Activated naive CD8-positive, alpha-beta T cell treated with anti-CD3 and anti-CD28 coated beads, Interleukin-2, amount 10 ng/mL, durations not matched to agents 7 days and 5 days (primary cell): ENCODE measurements around the gene ARPP21. TPM values are rescaled to one million over a fixed set of nuclear protein-coding genes. Genes with fewer than 3 reads are reported as not detected.
"Not testable (repeated sequence)": the region's sequence is repeated elsewhere in the genome, so short reads cannot be mapped to it uniquely, and the experiment has no call there.

ENCODE experiments used
- ATAC-seq: fragments of 150-1000 bp; cut with Tn5 transposase; one replicate; pipeline ENCODE4 v1.10.0; 2021; ENCODE audit warnings: low read depth, moderate library complexity
- POLR2A ChIA-PET: fragments of 350-600 bp; sonication (Branson Sonifier 250); formaldehyde crosslinking; loops from one replicate; lab custom pipeline; 2021; ENCODE audit warnings: antibody characterized with exemption; lab: Charles Lee
- DNase-seq: peaks from one replicate; pipeline ENCODE4 v3.0.0; 2021
- H3K27ac Mint-ChIP-seq: one replicate; pipeline ENCODE4 v1.8.0; 2022; ENCODE audit warnings: mild to moderate bottlenecking, mixed read lengths
- H3K27me3 Mint-ChIP-seq: one replicate; pipeline ENCODE4 v1.8.0; 2022; ENCODE audit warnings: mild to moderate bottlenecking, moderate library complexity, mixed read lengths
- H3K36me3 Mint-ChIP-seq: one replicate; pipeline ENCODE4 v1.8.0; 2021; ENCODE audit warnings: mild to moderate bottlenecking, mixed read lengths
- H3K4me1 Mint-ChIP-seq: one replicate; pipeline ENCODE4 v1.8.0; 2021; ENCODE audit warnings: mixed read lengths
- H3K4me3 Mint-ChIP-seq: one replicate; pipeline ENCODE4 v1.8.0; 2022; ENCODE audit warnings: mild to moderate bottlenecking, moderate library complexity, mixed read lengths
- H3K9me3 Mint-ChIP-seq: one replicate; pipeline ENCODE4 v1.8.0; 2021; ENCODE audit warnings: mixed read lengths
- total RNA-seq, 2 experiments: library from RNA; stranded (reverse); gene quantifications; one replicate each; pipeline ENCODE4 v1.2.3, GENCODE V29; 2021

The ARPP21 gene
- total RNA-seq: not detected

GRCh38 chr3:35639254-35640186 lies at the start of gene ARPP21:
Gene ARPP21, plus strand, starts transcription at chr3:35639525. Its CDS starts 42,227 bp downstream, at chr3:35681752.
- Mint-ChIP-seq H3K4me1 (peaks cover 1% of the 10 kb centered on the region), H3K27ac (no peak within 1 kb of the TSS), H3K9me3 (no peaks in the 10 kb centered on the region), H3K36me3 (no peaks in the 10 kb centered on the region), H3K4me3 (peak within 1 kb of the TSS; percentile 74), H3K27me3 (peaks cover 47% of the 10 kb centered on the region)
- ATAC-seq (peak; percentile 61), DNase-seq (peak; percentile 38)
- POLR2A ChIA-PET: no interaction called here

GRCh38 chr3:35592589-35593295 lies 46.6 kb upstream of the ARPP21 start:
- Mint-ChIP-seq H3K36me3 (no peaks in the 10 kb centered on the region), H3K27ac (no peak overlapping the region)
- POLR2A ChIA-PET: no interaction called here

DNA sequence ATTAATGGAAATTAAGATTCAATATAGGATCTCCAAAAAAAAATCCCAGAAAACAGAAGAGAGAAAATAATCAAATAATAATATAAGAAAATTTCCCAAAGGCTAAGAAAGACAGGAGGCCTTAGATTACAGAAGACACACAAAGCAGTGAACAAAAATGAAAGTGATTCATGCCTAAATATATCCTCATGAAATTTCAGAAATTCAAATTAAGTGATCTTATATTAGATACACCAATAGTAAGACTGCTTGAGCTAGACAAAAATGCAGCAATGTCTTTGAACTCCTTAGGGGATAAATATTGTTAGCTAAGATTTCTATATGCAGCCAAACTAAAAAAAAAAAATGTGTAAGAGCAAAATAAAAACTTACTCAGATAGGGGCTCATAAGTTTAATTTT lies 44.6 kb upstream of the ARPP21 start:
- H3K9me3 Mint-ChIP-seq: no peaks in the 10 kb centered on the region
- no peaks in the 10 kb centered on the region for H3K27me3 Mint-ChIP-seq
- ATAC-seq (no peak), DNase-seq (no peak)
- H3K36me3 Mint-ChIP-seq: no peaks in the 10 kb centered on the region
- POLR2A ChIA-PET: no interaction called here
- no peak overlapping the region for H3K4me3 Mint-ChIP-seq
- H3K27ac Mint-ChIP-seq: no peak overlapping the region
- H3K4me1 Mint-ChIP-seq: no peaks in the 10 kb centered on the region

More at GRCh38 chr3:35592589-35593295, 46.6 kb upstream of the ARPP21 start:
- ATAC-seq: no peak
- Mint-ChIP-seq H3K4me1 (no peaks in the 10 kb centered on the region), H3K9me3 (peaks cover 3% of the 10 kb centered on the region), H3K27me3 (no peaks in the 10 kb centered on the region), H3K4me3 (no peak overlapping the region)
- DNase-seq: no peak

- no peak overlapping the region for H3K27ac Mint-ChIP-seq
- DNase-seq: no peak
- POLR2A ChIA-PET: no interaction called here
Observed at GRCh38 chr3:35596335-35596995, 42.9 kb upstream of the ARPP21 start.

DNA sequence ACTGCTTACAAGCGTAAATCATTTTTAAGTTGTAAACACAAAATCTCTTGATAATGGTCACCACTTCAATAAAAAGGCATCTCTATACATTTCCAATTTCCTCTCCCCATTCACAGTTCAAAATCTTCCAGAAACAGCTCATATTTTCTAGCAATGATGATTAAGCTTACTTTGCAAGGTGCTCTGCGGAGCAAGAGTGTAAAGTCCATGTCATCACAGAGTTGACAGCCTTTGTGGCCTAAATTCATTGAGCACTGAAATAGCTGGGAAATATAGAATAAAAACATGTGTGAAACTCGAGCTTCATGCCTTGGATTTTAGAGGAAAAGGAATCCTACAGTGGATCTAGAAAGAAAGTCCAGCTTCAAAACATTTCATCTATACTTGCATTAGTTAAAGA lies 41.8 kb upstream of the ARPP21 start:
- Mint-ChIP-seq H3K9me3 (no peaks in the 10 kb centered on the region), H3K27ac (no peak overlapping the region), H3K4me3 (no peak overlapping the region), H3K27me3 (no peaks in the 10 kb centered on the region), H3K4me1 (no peaks in the 10 kb centered on the region), H3K36me3 (no peaks in the 10 kb centered on the region)
- DNase-seq (no peak), ATAC-seq (no peak)
- POLR2A ChIA-PET: no interaction called here

More at GRCh38 chr3:35596335-35596995, 42.9 kb upstream of the ARPP21 start:
- H3K9me3 Mint-ChIP-seq: no peaks in the 10 kb centered on the region
- H3K4me1 Mint-ChIP-seq: no peaks in the 10 kb centered on the region
- no peaks in the 10 kb centered on the region for H3K36me3 Mint-ChIP-seq
- ATAC-seq: no peak
- no peak overlapping the region for H3K4me3 Mint-ChIP-seq
- no peaks in the 10 kb centered on the region for H3K27me3 Mint-ChIP-seq

DNA sequence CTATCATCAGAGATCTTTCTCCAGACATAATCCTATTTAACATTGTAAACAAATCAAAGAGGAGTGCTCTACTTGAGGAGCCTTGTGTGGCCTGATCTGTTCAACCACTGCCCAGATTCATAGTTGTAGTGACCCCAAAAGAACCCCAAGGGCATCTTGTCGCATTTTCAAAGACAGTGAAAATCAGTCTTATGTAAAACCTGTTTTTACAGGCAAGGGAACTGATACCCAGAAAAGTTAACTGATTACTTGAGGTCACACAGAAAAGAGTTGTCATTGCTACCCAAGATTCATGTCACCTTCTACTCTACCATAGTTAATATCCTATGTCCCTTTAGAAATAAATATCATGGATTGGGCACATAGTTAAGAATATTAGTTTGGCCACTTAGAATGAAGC lies 40.5 kb upstream of the ARPP21 start:
- no peak overlapping the region for H3K27ac Mint-ChIP-seq
- H3K9me3 Mint-ChIP-seq: no peaks in the 10 kb centered on the region
- DNase-seq (no peak), ATAC-seq (no peak)
- H3K36me3 Mint-ChIP-seq: no peaks in the 10 kb centered on the region
- no peaks in the 10 kb centered on the region for H3K4me1 Mint-ChIP-seq
- H3K4me3 Mint-ChIP-seq: no peak overlapping the region
- H3K27me3 Mint-ChIP-seq: no peaks in the 10 kb centered on the region
- POLR2A ChIA-PET: no interaction called here

DNA sequence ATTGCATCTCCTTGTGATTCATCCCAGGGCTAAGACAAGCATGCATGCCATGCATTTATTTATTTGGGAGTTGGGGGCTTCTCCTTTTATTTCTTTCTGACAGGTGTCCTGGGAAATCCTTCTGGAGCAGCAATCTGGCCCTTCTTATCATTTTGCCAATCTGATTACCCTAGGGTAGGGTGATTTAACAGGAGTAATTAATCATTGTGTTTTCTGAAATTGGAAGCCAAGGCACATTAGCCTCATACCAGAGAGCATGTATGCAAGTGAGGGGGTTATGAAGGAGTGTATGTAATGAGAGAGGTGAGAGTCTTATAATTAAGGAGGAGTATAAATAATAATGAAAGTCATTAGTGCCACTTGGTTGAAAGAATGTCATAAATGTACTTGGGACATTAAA lies 37.4 kb upstream of the ARPP21 start:
- ATAC-seq: no peak
- POLR2A ChIA-PET: no interaction called here
- no peak for DNase-seq
- H3K27me3 Mint-ChIP-seq: no peaks in the 10 kb centered on the region
- H3K9me3 Mint-ChIP-seq: no peaks in the 10 kb centered on the region
- no peaks in the 10 kb centered on the region for H3K36me3 Mint-ChIP-seq
- H3K27ac Mint-ChIP-seq: no peak overlapping the region
- no peaks in the 10 kb centered on the region for H3K4me1 Mint-ChIP-seq
- H3K4me3 Mint-ChIP-seq: no peak overlapping the region

DNA sequence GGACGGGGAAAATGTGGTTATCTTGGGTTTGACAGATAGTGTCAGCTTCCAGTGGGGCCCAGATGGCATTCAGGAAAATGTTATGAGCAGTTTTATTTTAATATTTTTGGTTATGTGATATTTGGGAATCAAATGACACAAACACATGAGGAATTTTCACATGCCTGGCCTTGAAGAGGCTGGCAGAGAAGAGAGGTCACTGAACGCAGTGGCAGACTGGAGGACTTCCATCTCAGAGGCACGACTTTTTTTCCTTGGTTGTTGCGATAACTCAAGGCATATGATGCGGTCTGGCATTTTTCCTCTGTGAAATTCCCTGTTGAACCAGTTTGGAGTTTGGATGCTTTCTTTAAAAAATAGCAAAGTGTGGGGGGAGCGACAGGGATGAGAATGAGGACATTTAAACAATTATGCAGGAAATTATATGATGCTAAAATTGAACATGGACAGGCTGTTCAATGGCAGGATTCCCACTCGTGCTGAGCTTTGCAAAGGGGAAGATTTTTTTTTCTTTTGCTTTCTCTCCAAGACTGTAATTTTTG lies 36.9 kb upstream of the ARPP21 start:
- H3K4me3 Mint-ChIP-seq: no peak overlapping the region
- no peaks in the 10 kb centered on the region for H3K36me3 Mint-ChIP-seq
- H3K4me1 Mint-ChIP-seq: no peaks in the 10 kb centered on the region
- no peak for DNase-seq
- H3K27ac Mint-ChIP-seq: no peak overlapping the region
- H3K9me3 Mint-ChIP-seq: no peaks in the 10 kb centered on the region
- no peaks in the 10 kb centered on the region for H3K27me3 Mint-ChIP-seq
- no peak for ATAC-seq
- POLR2A ChIA-PET: no interaction called here

DNA sequence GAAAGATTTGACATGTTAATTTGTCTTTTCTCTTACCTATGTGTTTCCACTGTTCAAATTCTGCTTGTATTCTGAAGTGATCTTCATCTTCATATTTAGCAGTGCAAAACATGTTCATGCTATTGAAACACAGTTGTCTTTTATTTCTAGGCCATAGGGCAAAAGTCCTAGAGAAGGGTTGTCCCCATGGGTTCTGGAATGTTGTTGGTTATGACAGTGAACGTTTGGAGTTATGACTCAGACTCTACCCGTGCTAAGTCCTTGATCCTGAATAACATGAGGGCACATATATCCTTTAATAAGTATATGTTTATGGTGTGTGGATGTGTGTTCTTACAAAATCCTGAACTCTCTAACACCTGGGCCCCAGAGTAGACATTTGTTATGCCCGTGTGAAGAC lies 23.0 kb upstream of the ARPP21 start:
- Mint-ChIP-seq H3K36me3 (no peaks in the 10 kb centered on the region), H3K9me3 (peaks cover 3% of the 10 kb centered on the region), H3K27ac (no peak overlapping the region), H3K4me1 (no peaks in the 10 kb centered on the region), H3K27me3 (no peaks in the 10 kb centered on the region), H3K4me3 (no peak overlapping the region)
- ATAC-seq (no peak), DNase-seq (no peak)
- POLR2A ChIA-PET: no interaction called here

DNA sequence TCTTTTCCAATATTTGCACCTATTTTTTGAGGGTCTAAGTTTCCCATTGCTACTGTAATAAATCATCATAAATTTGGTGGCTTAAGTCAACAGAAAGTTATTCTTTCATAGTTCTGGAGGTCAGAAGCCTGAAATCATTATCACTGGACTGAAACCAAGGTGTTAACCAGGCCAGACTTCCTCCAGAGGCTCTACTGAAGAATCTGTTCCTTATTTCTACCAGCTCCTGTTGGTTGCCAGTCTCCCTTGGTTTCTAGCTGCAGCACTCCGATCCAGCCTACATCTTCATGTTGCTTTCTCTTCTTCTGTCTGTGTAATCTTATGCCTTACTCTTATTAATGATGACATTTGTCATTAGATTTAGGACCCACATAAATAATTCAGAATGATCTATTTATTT lies 22.0 kb upstream of the ARPP21 start:
- no peak for ATAC-seq
- Mint-ChIP-seq H3K36me3 (no peaks in the 10 kb centered on the region), H3K4me1 (no peaks in the 10 kb centered on the region), H3K9me3 (peaks cover 3% of the 10 kb centered on the region), H3K4me3 (no peak overlapping the region), H3K27me3 (no peaks in the 10 kb centered on the region), H3K27ac (no peak overlapping the region)
- POLR2A ChIA-PET: no interaction called here
- DNase-seq: no peak

- H3K36me3 Mint-ChIP-seq, H3K27me3 Mint-ChIP-seq, H3K27ac Mint-ChIP-seq, ATAC-seq, H3K4me1 Mint-ChIP-seq, POLR2A ChIA-PET, DNase-seq, H3K9me3 Mint-ChIP-seq, H3K4me3 Mint-ChIP-seq: not testable (repeated sequence)
Observed at GRCh38 chr3:35620238-35620637, 19.1 kb upstream of the ARPP21 start.

DNA sequence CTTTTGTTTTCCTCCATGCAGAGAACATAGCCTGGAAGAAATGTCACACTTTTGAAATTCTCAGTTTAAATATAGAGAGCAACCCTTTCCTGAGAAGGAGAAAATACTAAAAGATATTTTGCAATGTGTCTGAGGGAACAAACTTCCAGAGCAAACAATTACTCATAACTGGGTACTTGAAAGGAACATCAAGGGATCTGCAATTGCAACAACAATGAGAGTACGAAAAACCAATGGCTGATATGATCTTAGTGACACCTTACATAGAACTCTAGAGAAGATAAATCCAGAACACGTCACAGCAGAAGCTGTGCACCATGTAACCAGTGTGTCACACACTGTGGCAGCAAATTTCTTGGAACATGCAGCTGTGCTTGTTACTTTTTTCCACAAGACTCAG lies 14.6 kb upstream of the ARPP21 start:
- no peak for ATAC-seq
- Mint-ChIP-seq H3K27ac (no peak overlapping the region), H3K4me3 (no peak overlapping the region), H3K4me1 (no peaks in the 10 kb centered on the region), H3K36me3 (no peaks in the 10 kb centered on the region), H3K9me3 (no peaks in the 10 kb centered on the region), H3K27me3 (no peaks in the 10 kb centered on the region)
- POLR2A ChIA-PET: no interaction called here
- DNase-seq: no peak

- Mint-ChIP-seq H3K4me1 (no peaks in the 10 kb centered on the region), H3K4me3 (no peak overlapping the region), H3K27ac (no peak overlapping the region), H3K36me3 (no peaks in the 10 kb centered on the region), H3K27me3 (peaks cover 8% of the 10 kb centered on the region), H3K9me3 (no peaks in the 10 kb centered on the region)
- ATAC-seq (no peak), DNase-seq (no peak)
- POLR2A ChIA-PET: no interaction called here
Observed at GRCh38 chr3:35633332-35634124, 5.8 kb upstream of the ARPP21 start.
